RKO (cell line): ENCODE measurements around the gene LGSN.
"Not testable (repeated sequence)": the region's sequence is repeated elsewhere in the genome, so short reads cannot be mapped to it uniquely, and the experiment has no call there.

Experiments
- DNase-seq: peaks from one replicate; pipeline ENCODE4 v3.0.0-alpha.2; 2016; ENCODE audit warnings: low spot score

Gene LGSN

GRCh38 chr6:63319939-63320338 lies at the start of gene LGSN:
Gene LGSN (minus strand): TSS chr6:63319983. CDS start chr6:63319943, 40 bp downstream.
- no peak for DNase-seq

GRCh38 chr6:63368347-63368746 lies 48.6 kb upstream of the LGSN start:
- no peak for DNase-seq

- not testable (repeated sequence) for DNase-seq
Measured at GRCh38 chr6:63362500-63363120, 42.8 kb upstream of the LGSN start.

GRCh38 chr6:63357384-63357783 lies 37.6 kb upstream of the LGSN start:
- DNase-seq = not testable (repeated sequence)

- DNase-seq = no peak
Measured at GRCh38 chr6:63355632-63356031, 35.8 kb upstream of the LGSN start.

DNA sequence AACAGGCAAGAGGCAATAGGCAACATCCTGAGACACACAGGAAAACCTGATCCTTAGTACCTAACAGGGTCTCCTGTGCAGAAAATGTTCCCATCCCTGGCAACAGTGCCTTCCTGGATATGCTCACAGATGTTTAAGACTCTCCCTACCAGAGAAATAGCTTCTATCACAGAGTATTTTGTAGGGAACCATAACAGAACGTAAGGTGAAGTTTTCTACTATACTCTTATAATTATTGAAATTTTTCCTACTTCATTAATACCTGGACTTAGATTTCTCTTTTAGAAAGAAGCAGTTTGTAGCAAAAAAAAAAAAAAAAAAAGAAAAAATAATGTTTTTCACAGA lies 33.5 kb upstream of the LGSN start:
- no peak for DNase-seq

- peak; percentile 39 for DNase-seq
Measured at GRCh38 chr6:63352544-63353285, 32.9 kb upstream of the LGSN start.

DNA sequence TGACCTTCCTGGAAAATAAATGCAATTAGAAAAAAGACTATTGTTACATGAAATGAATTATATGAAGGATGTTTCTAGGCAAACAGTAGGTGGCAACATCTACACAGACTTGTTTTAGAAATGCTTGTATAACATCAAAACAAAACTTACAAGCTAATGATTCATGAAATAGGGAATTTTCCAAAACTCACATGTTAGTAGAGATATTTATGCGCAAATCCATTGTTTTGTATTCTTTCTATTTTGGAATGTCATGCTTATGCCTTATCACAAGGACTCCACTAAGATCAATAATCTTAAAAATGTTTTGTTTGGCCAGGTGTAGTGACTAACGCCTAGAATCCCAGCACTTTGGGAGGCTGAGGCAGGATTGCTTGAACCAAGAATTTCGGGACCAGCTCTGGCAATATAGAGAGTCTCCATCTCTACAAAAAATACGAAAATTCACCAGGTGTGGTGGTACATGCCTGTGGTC lies 32.3 kb upstream of the LGSN start:
- peak; percentile 70 for DNase-seq

DNA sequence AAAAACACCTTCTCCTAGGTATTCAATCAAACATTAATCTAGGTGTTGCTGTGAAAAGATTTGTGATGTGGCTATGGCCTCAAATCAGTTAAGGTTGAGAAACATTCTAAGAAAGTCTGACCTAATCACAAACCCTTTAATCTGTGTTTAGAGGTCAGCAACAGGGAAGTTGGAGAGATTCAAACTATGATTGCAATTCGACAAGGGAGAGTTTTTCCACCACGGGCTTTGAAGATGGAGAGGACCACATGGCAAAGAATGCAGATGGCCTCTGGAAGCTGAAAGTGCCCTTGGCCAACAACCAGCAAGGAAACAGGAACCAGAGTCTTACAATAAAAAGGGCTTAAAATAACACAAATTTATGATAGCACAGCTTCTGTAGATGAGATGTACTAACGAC lies 29.6 kb upstream of the LGSN start:
- DNase-seq = no peak

DNA sequence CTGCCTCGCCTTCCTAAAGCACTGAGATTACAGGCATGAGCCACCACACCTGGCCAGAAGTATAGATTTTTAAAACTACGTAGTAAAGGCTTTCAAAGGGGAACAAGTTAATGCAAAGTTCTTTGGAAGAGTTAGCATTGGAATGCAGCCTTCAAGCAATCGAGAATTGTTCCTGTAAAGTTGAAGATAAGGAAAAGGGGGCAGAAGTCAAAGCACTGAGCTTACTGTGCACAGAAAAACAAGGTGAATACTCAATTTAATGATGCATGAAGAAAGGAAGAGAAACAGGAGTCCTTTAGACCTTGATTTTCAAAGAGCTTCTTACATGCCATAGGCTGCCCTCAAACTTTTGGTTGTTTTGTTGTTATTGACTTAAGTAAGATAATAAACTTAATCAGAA lies 29.1 kb upstream of the LGSN start:
- DNase-seq = no peak

DNA sequence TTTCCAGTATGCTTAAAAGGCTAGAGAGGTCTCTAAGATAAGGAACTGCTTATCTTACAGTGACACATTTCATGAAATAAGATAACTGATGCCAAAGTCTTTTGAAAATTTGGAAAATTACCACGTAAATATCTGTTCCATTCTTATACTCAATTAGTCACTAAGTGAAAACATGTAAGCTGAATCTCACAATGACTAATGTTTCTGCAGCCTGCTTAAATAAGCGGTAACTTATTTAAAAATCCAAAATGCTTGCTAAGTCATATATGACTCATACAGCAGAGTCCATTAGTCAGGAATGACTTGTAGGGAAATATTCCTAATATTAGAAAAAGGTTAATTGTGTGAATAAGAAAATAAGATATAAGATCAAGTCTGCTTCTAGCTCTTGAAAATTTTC lies 27.8 kb upstream of the LGSN start:
- DNase-seq = peak; percentile 91

GRCh38 chr6:63346217-63346835 lies 26.5 kb upstream of the LGSN start:
- DNase-seq = no peak

DNA sequence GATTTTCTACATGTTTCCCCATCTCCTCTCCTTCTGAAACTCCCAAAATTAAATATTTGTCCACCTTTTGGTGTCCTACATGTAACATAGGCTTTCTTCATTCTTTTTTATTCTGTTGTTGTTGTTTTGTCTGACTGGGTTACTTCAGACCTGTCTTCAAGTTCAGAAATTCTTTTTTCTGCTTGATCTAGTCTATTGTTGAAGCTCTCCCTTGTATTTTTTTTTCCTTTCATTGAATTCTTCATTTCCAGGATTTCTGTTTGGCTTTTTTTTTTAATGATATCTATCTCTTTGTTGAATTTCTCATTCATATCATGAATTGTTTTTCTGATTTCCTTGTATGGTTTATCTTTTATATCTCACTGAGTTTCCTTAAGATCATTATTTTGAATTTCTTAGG lies 20.6 kb upstream of the LGSN start:
- no peak for DNase-seq

GRCh38 chr6:63334652-63335051 lies 14.9 kb upstream of the LGSN start:
- DNase-seq = not testable (repeated sequence)

DNA sequence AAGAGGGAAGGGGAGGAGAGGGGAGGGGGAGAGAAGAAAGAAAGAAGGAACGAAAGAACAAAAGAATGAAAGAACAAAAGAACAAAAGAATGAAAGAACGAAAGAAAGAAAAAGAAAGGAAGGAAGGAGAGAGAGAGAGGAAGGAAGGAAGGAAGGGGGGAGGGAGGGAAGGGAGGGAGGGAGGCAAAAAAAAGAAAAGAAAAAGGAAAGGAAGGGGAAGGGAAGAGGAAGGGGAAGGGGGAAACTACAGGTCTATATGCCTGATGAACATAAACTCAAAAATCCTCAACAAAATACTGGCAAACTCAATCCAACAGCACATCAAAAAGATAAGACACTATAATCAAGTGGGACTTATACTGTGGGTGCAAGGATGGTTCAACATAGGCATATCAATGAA lies 13.7 kb upstream of the LGSN start:
- DNase-seq = no peak

- not testable (repeated sequence) for DNase-seq
Measured at GRCh38 chr6:63326630-63327029, 6.8 kb upstream of the LGSN start.

GRCh38 chr6:63322981-63323380 lies 3.2 kb upstream of the LGSN start:
- DNase-seq = no peak

DNA sequence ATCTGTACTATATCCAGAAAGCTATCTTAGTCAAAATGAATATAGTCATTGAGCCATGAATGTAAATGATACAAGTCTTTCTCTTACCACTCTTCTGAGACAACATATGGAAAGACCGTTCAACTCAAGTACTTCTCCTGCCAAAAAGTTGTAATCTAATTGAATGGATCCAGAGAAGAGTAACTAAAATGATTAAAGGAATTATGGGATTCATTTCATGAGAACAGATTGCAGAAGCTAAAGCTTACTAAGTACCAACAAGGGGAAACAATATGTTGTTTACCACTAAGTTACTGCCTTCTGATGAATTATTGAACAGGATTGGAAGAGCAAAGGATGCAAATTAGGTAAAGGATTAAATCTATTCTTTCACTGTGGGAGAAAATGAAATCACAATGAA lies 2.0 kb upstream of the LGSN start:
- DNase-seq = no peak

- DNase-seq = no peak
Measured at GRCh38 chr6:63317641-63318040, 2.1 kb downstream of the LGSN start.

DNA sequence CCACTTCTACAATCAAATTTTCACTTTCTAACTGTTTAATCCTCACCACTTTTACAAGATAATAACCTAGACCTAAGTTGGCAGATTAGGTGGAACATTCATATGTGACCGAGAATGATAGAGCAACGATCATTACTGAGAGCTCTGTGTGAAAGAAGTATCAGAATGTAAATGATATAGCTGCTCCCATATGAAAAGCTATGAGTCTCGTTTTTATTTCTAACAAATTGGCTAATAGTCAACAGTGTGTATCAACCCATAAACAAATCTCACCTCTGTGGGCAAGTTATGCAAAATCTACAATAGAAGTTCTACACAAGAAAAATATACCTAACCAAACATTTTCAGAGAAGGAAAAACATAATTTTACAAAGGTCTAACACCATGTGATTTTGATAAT lies 3.7 kb downstream of the LGSN start:
- no peak for DNase-seq

DNA sequence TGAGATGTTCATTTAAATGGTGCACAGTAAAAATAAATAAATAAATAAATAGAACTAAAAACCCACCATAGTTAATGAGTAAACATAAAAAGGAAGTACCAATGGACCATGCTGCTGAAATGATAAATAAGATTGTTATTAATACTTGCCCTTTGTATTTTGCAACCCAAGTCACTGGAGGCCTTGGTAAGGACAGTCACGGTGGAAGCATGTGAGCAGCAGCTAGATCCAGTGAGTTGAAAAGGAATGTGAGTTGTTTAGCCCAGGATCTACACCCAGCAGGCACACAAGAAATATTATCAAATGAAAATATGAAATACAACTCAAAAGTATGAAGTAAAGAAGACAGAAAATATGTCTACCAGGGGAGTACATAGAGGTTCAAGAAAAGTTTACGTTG lies 6.7 kb downstream of the LGSN start:
- no peak for DNase-seq

- peak; percentile 69 for DNase-seq
Measured at GRCh38 chr6:63307581-63308246, 12.1 kb downstream of the LGSN start.

- DNase-seq = no peak
Measured at GRCh38 chr6:63306420-63306819, 13.4 kb downstream of the LGSN start.
